Measurements from ENCODE around the gene TXNRD2. TPM values are rescaled to one million over a fixed set of nuclear protein-coding genes. Genes with fewer than 3 reads are reported as not detected.
A peak's percentile ranks its signal among the peaks of the same experiment; 100 is the strongest.

Gene TXNRD2
- total and polyA plus RNA-seq, 2 donors (not counting 1 experiment from before 2014, with no cell fraction given) = 24.8 to 36.2 TPM

GRCh38 chr22:19852177-19852781 lies 89.3 kb downstream of the TXNRD2 start:
- Histone ChIP-seq H3K4me3 (ENCODE audit: control extremely low read depth in 1 of 5, extremely low read depth in 1 of 5, insufficient read depth in 1 of 5, low read depth in 2 of 5, low read length in 4 of 5) (no peak overlapping the region), H3K4me2 (replicated peaks; ENCODE audit: low read depth, low read length, poor library complexity, severe bottlenecking) (no peak overlapping the region), H3K4me1 (ENCODE audit: control insufficient read depth in 2 of 2, insufficient read depth in 2 of 2, low read length in 2 of 2) (peaks cover 21 to 26% of the 10 kb centered on the region in 2 donors), H3K79me2 (ENCODE audit: control insufficient read depth, insufficient read depth, low read length) (peaks cover 44% of the 10 kb centered on the region), H3K27ac (ENCODE audit: low read length in 2 of 2) (no peak overlapping the region), H3K9me3 (ENCODE audit: control extremely low read depth in 1 of 3, control insufficient read depth in 2 of 3, insufficient read depth in 1 of 3, low read length in 2 of 3) (peaks cover 0 to 1% (median 0%) of the 10 kb centered on the region in 3 donors), H3K36me3 (replicated peaks in 1 of 2; ENCODE audit: control extremely low read depth in 1 of 2, control insufficient read depth in 1 of 2, extremely low read depth in 1 of 2, insufficient read depth in 2 of 2, low read length in 1 of 2) (peaks cover 0 to 18% of the 10 kb centered on the region in 2 experiments), H4K20me1 (ENCODE audit: control insufficient read depth, insufficient read depth, low read length, poor library complexity, severe bottlenecking) (peaks cover 30% of the 10 kb centered on the region), H2AFZ (ENCODE audit: insufficient read depth, low read depth, low read length, poor library complexity, severe bottlenecking) (no peak overlapping the region), H3K9ac (ENCODE audit: low read length) (no peak overlapping the region), H3K27me3 (replicated peaks in 1 of 4; ENCODE audit: control extremely low read depth in 1 of 4, control insufficient read depth in 3 of 4, insufficient read depth in 4 of 4, low read length in 3 of 4) (no peaks in the 10 kb centered on the region)
- TF ChIP-seq CTCF (IDR thresholded peaks at IDR 0.05) = no peak
- no peak for TF ChIP-seq EZH2 (IDR thresholded peaks at IDR 0.05; ENCODE audit: borderline replicate concordance, insufficient read depth, low read depth, low read length, poor library complexity, severe bottlenecking)
- no peaks in the 10 kb centered on the region for H3K27me3 Mint-ChIP-seq
- peak overlapping the region; percentile 29 for H3K27ac Mint-ChIP-seq
- ChIA-PET POLR2A (no interaction called here), CTCF (interaction anchor here (0.6 kb wide), 1 partner anchor 1120 kb away, joined by 3 read pairs; no protein-coding TSS in a partner anchor)
- H3K4me3 Mint-ChIP-seq = peak overlapping the region; percentile 95
- peaks cover 43% of the 10 kb centered on the region for H3K4me1 Mint-ChIP-seq
- 97% methylated on average over 11 of the region's 12 CpGs for WGBS (ENCODE audit: insufficient coverage)
- no peaks in the 10 kb centered on the region for H3K9me3 Mint-ChIP-seq (ENCODE audit: insufficient read depth)
- intact Hi-C loops (cut with micrococcal nuclease) = loop anchor here (10.0 kb wide), 1 partner anchor 233 kb away; the partner anchor contains the start of gene DGCR8
- no peak for ATAC-seq (ENCODE audit: low read depth)
- DNase-seq = no peak
